Adipose tissue (tissue), 3 donors: Measurements from ENCODE around the gene SPATC1L. TPM values are rescaled to one million over a fixed set of nuclear protein-coding genes. Genes with fewer than 3 reads are reported as not detected.
"Not testable (repeated sequence)": the region's sequence is repeated elsewhere in the genome, so short reads cannot be mapped to it uniquely, and the experiment has no call there.

Source experiments
- H3K27ac ChIP-seq: one replicate; pipeline ENCODE4 v1.5.1; 2013; ENCODE audit warnings: low read depth, low read length
- WGBS, 3 donors: extraction: QIAGEN DNeasy Blood & Tissue Kit; methylation state at CpG; one replicate each; pipeline ENCODE4 v1.1.7; 2013; 5-methylcytosine and 5-hydroxymethylcytosine counted together
- polyA plus RNA-seq, 3 donors: library from polyadenylated mRNA; stranded (reverse); fragments of 200-250 nt; gene quantifications; one replicate each; pipeline ENCODE4 v1.2.3, GENCODE V29; 2013
- donor health status: healthy with polysubstance abuse.
- donor health status: Bipolar disorder and iron deficiency.
- donor health status: healthy.

The SPATC1L gene
- polyA plus RNA-seq, 3 donors = 4.8 to 10.0 (median 9.1) TPM

GRCh38 chr21:46148106-46148505 lies 36.2 kb downstream of the SPATC1L start:
- WGBS, 3 donors = 90 to 93% (median 91%) methylated on average over 11 of the region's 11 CpGs
- H3K27ac ChIP-seq = no peak overlapping the region

GRCh38 chr21:46147429-46147828 lies 36.8 kb downstream of the SPATC1L start:
- H3K27ac ChIP-seq = not testable (repeated sequence)
- WGBS, 3 donors = 76 to 78% (median 76%) methylated on average over 12 of the region's 12 CpGs

- no peak overlapping the region for H3K27ac ChIP-seq
- 73 to 82% (median 76%) methylated on average over 14 of the region's 14 CpGs for WGBS, 3 donors
These were observed 37.4 kb downstream of the SPATC1L start for GRCh38 chr21:46146856-46147255.

GRCh38 chr21:46145840-46146691 lies 38.2 kb downstream of the SPATC1L start:
- WGBS, 3 donors = 89 to 91% (median 90%) methylated on average over 43 to 60 of the region's 60 CpGs
- H3K27ac ChIP-seq = no peak overlapping the region

- WGBS, 3 donors = 87 to 96% (median 95%) methylated on average over 21 to 51 of the region's 51 CpGs
- H3K27ac ChIP-seq = no peak overlapping the region
These were observed 39.0 kb downstream of the SPATC1L start for GRCh38 chr21:46145159-46145839.

- H3K27ac ChIP-seq = no peak overlapping the region
- WGBS, 3 donors = 52 to 58% (median 56%) methylated on average over 4 of the region's 4 CpGs
These were observed 39.7 kb downstream of the SPATC1L start for GRCh38 chr21:46144464-46145070.

- 75 to 87% (median 86%) methylated on average over 21 of the region's 21 CpGs for WGBS, 3 donors
- no peak overlapping the region for H3K27ac ChIP-seq
These were observed 41.4 kb downstream of the SPATC1L start for GRCh38 chr21:46142582-46143473.

GRCh38 chr21:46141767-46142581 lies 42.3 kb downstream of the SPATC1L start:
- WGBS, 3 donors = 89 to 90% (median 90%) methylated on average over 45 of the region's 45 CpGs

GRCh38 chr21:46140352-46141003 lies 43.8 kb downstream of the SPATC1L start:
- not testable (repeated sequence) for H3K27ac ChIP-seq
- 40 to 61% (median 52%) methylated on average over 29 of the region's 29 CpGs for WGBS, 3 donors

More at GRCh38 chr21:46141767-46142581, 42.3 kb downstream of the SPATC1L start:
- H3K27ac ChIP-seq = no peak overlapping the region

- no peak overlapping the region for H3K27ac ChIP-seq
- 83 to 96% (median 96%) methylated on average over 15 of the region's 15 CpGs for WGBS, 3 donors
These were observed 44.6 kb downstream of the SPATC1L start for GRCh38 chr21:46139686-46140085.

- H3K27ac ChIP-seq = no peak overlapping the region
- WGBS, 3 donors = 82 to 86% (median 86%) methylated on average over 28 of the region's 28 CpGs
These were observed 45.8 kb downstream of the SPATC1L start for GRCh38 chr21:46138383-46138970.

GRCh38 chr21:46137908-46138307 lies 46.4 kb downstream of the SPATC1L start:
- 78 to 92% (median 79%) methylated on average over 7 of the region's 7 CpGs for WGBS, 3 donors
- H3K27ac ChIP-seq = no peak overlapping the region

- H3K27ac ChIP-seq = no peak overlapping the region
- 58 to 80% (median 78%) methylated on average over 22 of the region's 22 CpGs for WGBS, 3 donors
These were observed 47.4 kb downstream of the SPATC1L start for GRCh38 chr21:46136739-46137349.

GRCh38 chr21:46135782-46136395 lies 48.4 kb downstream of the SPATC1L start:
- WGBS, 3 donors = 29 to 75% (median 62%) methylated on average over 5 to 7 of the region's 7 CpGs
- no peak overlapping the region for H3K27ac ChIP-seq

- no peak overlapping the region for H3K27ac ChIP-seq
- 93 to 96% (median 94%) methylated on average over 82 to 85 of the region's 85 CpGs for WGBS, 3 donors
These were observed 52.2 kb downstream of the SPATC1L start for GRCh38 chr21:46131838-46132651.
